ENCODE results near the gene ADARB2.

ADARB2 gene

DNA sequence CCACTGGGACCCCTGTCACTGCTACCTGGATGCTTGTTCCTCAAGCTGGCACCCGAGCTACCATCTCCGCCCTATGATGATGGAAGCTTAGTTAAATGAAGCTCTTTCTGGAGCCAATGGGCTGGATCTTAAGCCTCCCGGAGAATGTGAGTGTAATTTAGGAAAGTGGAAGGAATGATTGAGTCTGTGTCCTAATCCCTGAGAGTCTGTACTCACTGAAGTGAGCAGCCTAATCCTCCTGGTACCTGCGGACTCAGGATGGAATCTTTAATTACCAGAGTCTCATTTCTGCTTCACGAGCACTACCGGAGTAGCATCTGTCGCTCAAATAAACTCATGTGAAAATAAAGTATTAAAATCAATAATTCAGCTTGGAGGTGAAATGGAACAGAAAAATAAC, 425.6 kb downstream of the ADARB2 start:
- Histone ChIP-seq H3K9me3 (no peaks in the 10 kb centered on the region), H3K27me3 (no peaks in the 10 kb centered on the region), H3K4me3 (ENCODE audit: low read depth, low read length) (no peak overlapping the region), H3K36me3 (no peaks in the 10 kb centered on the region), H3K4me1 (no peaks in the 10 kb centered on the region)
- no peak for DNase-seq
- TF ChIP-seq, protein P1, sequence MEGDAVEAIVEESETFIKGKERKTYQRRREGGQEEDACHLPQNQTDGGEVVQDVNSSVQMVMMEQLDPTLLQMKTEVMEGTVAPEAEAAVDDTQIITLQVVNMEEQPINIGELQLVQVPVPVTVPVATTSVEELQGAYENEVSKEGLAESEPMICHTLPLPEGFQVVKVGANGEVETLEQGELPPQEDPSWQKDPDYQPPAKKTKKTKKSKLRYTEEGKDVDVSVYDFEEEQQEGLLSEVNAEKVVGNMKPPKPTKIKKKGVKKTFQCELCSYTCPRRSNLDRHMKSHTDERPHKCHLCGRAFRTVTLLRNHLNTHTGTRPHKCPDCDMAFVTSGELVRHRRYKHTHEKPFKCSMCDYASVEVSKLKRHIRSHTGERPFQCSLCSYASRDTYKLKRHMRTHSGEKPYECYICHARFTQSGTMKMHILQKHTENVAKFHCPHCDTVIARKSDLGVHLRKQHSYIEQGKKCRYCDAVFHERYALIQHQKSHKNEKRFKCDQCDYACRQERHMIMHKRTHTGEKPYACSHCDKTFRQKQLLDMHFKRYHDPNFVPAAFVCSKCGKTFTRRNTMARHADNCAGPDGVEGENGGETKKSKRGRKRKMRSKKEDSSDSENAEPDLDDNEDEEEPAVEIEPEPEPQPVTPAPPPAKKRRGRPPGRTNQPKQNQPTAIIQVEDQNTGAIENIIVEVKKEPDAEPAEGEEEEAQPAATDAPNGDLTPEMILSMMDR (IDR thresholded peaks at IDR 0.05; ENCODE audit: low read depth, low read length) = no peak

DNA sequence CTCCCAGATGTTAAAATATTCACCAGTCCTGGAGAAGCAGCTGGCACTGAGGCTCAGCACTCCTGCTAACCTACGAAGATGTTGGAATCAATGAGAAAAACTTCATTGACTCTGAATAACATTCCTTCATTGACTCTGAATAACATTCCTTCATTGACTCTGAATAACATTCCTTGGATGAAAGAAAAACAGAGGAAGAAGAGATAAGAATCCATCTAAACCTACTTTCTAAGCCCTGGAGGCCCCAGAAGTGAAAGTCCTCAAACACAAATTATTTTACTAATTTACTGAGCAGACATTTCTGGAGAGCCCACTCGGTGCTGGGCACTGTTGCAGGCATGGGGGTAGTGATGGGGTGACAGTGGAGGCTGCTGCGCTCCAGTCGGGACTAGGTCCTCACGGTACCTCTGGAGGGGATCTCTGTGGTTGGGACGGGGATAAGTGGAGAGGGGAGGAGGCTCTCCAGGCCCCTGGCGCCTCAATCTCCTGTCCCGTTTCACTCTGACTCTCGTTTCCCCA, 427.0 kb downstream of the ADARB2 start:
- DNase-seq = no peak
- Histone ChIP-seq H3K27me3 (no peaks in the 10 kb centered on the region), H3K36me3 (no peaks in the 10 kb centered on the region)

DNA sequence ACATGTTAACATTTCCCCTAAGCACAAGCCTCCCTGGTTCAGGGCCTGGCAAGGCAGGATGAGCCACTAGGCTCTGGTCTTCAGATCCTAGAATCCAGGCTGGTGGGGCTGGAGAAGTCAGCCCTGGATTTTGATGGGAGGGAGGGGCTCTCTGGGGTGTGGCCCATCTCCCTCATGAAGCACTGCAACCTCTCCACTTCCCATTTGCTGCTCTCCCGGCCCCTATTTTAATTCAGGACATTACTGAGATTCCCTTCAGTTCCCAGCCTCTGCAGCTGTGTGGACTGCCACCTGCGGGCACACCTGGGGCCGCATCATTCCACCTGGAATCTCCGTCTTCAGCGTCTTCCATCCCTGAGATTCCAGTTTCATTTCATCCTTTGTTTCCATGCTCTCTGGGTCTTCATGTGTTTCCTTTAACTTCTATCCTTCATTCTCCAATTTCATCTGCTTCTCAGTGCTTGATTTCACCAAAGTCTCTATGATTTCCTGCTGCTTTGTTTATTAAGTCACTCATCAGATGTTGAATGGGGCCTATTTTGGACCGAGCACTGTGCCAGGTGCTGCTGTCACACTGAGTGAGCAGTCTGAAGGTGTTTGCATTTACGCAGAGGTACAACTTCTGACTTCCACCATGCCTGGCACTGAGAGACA, 427.6 kb downstream of the ADARB2 start:
- no peak overlapping the region for H3K4me3 ChIP-seq (ENCODE audit: low read depth, low read length)
- TF ChIP-seq, protein P1 (IDR thresholded peaks at IDR 0.05; ENCODE audit: low read depth, low read length) = no peak

More for the DNA sequence above, 427.0 kb downstream of the ADARB2 start:
- H3K4me3 ChIP-seq (ENCODE audit: low read depth, low read length) = no peak overlapping the region
- no peaks in the 10 kb centered on the region for H3K9me3 ChIP-seq
- TF ChIP-seq, protein P1 (IDR thresholded peaks at IDR 0.05; ENCODE audit: low read depth, low read length) = no peak
- no peaks in the 10 kb centered on the region for H3K4me1 ChIP-seq

DNA sequence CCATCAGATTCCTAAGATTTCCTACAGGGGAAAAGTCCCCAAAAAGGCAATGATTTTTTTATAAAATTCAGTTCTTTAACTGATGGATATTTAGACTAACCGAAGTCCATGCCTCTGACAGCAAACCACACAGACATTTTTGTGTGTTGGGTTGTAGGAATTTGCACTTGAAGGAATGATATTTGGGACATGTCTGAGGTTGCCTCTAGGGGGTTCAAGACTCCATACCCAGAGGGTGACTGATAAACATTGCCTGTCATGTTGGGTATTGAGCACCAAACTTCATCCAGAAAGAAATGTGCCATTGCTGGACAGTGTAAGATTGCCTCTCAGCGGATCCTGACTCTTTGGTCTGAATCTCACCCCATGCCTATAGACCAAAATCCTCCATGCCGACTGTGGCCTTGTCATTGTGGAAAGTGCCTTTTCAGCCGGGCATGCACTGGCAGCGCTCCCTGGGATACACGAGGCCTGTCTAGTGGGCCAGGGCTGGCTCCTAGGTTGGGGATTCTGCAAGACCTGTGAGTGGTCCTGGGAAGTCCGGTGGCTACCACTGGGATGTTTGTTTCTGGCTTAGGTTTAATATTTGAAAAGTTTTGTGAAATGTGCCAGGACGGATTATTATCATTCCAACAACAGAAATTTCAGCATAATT, 428.2 kb downstream of the ADARB2 start:
- TF ChIP-seq, protein P1 (IDR thresholded peaks at IDR 0.05; ENCODE audit: low read depth, low read length) = no peak
- H3K36me3 ChIP-seq = no peaks in the 10 kb centered on the region
- H3K4me3 ChIP-seq (ENCODE audit: low read depth, low read length) = no peak overlapping the region
- DNase-seq = no peak
- no peaks in the 10 kb centered on the region for H3K4me1 ChIP-seq
- H3K9me3 ChIP-seq = no peaks in the 10 kb centered on the region
- no peaks in the 10 kb centered on the region for H3K27me3 ChIP-seq

More for the DNA sequence above, 427.6 kb downstream of the ADARB2 start:
- no peak for DNase-seq
- H3K36me3 ChIP-seq = no peaks in the 10 kb centered on the region
- H3K9me3 ChIP-seq = no peaks in the 10 kb centered on the region
- H3K4me1 ChIP-seq = no peaks in the 10 kb centered on the region
- no peaks in the 10 kb centered on the region for H3K27me3 ChIP-seq

DNA sequence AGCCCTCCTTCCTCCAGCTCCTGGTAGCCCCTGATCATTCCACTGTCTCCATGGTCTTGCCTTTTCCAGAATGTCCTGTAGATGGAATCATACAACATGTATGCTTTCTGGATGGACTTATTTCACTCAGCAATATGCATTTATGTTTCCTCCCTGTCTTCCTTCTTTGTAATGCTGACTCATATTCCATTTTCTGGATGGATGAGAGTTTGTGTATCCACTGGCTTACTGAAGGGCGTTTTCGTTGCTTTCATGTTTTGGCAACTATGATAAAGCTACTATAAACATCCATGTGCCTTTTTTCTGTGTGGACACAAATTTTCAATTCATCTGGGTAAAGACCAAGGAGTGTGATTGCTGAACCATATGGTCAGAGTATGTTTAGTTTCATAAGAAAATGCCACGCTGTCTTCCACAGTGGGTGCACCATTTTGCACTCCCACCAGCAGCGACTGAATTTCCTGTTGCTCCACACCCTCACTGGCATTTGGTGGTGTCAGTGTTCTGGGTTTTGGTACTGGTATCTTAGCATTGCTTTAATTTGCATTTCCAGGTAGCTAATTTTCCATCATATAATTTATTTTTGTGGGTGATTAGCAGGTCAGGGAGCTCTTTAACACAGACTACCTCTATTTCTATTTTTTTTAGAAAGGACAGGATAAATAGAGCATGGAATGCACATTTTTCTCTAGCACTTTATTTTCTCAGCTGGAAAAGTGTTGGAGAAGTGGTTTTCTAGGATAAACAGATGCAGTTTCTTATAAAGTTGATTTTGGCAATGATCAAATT, 429.0 kb downstream of the ADARB2 start:
- Histone ChIP-seq H3K36me3 (no peaks in the 10 kb centered on the region), H3K9me3 (no peaks in the 10 kb centered on the region), H3K4me3 (ENCODE audit: low read depth, low read length) (no peak overlapping the region), H3K27me3 (no peaks in the 10 kb centered on the region), H3K4me1 (no peaks in the 10 kb centered on the region)
- no peak for DNase-seq
- TF ChIP-seq, protein P1 (IDR thresholded peaks at IDR 0.05; ENCODE audit: low read depth, low read length) = no peak

Measured in BE2C (cell line).